ENCODE data around the gene ALX4.

GRCh38 chr11:44229098-44229497, 80.8 kb downstream of the ALX4 start:
- TF ChIP-seq CTCF (IDR thresholded peaks at IDR 0.05) (no peak), POLR2A (IDR thresholded peaks at IDR 0.05) (no peak)
